Kidney (tissue), 14 donors: Measurements from ENCODE around the gene FAF2. TPM values are rescaled to one million over a fixed set of nuclear protein-coding genes. Genes with fewer than 3 reads are reported as not detected.

Source experiments
- DNase-seq, 5 donors: peaks; one replicate each; pipeline ENCODE4 v3.0.0-alpha.2; 2013 to 2020
- FAIRE-seq: peaks from 2 replicates; lab custom pipeline; 2012; peaks lifted over from hg19 to GRCh38; lab: Jason Lieb, UNC
- H3K27ac ChIP-seq, 2 donors: one replicate each; pipeline ENCODE4 v1.7.0; 2013; ENCODE audit warnings: low read depth in 2 of 2, low read length in 2 of 2, inconsistent platforms in 1 of 2
- H3K27me3 ChIP-seq: one replicate; pipeline ENCODE4 v1.7.1; 2013; ENCODE audit warnings: low read length, inconsistent platforms; ENCODE audit not compliant: control insufficient read depth, insufficient read depth
- H3K36me3 ChIP-seq, 3 donors: one replicate each; pipeline versions ENCODE4 v1.7.0 to v1.7.1; 2013; ENCODE audit warnings: low read length in 3 of 3, control low read depth in 1 of 3, inconsistent platforms in 1 of 3; ENCODE audit not compliant: insufficient read depth in 3 of 3, control insufficient read depth in 2 of 3
- H3K4me1 ChIP-seq, 3 donors: one replicate each; pipeline versions ENCODE4 v1.7.0 to v1.7.1; 2013; ENCODE audit warnings: low read length in 3 of 3, inconsistent platforms in 1 of 3, low read depth in 1 of 3; ENCODE audit not compliant: control insufficient read depth in 2 of 3, insufficient read depth in 2 of 3
- H3K4me3 ChIP-seq, 3 donors: one replicate each; pipeline versions ENCODE4 v1.7.0 to v1.8.1; 2013; ENCODE audit warnings: low read length in 3 of 3, control low read depth in 1 of 3, inconsistent platforms in 1 of 3
- H3K9ac ChIP-seq, 3 donors: one replicate each; pipeline versions ENCODE4 v1.7.0 to v1.7.1; 2013; ENCODE audit warnings: low read length in 3 of 3, control low read depth in 1 of 3, inconsistent platforms in 1 of 3
- H3K9me3 ChIP-seq, 3 donors: one replicate each; pipeline versions ENCODE4 v1.7.0 to v1.7.1; 2013; ENCODE audit warnings: low read length in 3 of 3, control low read depth in 1 of 3, inconsistent platforms in 1 of 3; ENCODE audit not compliant: control insufficient read depth in 2 of 3, insufficient read depth in 1 of 3
- intact Hi-C: fragments of 100-400 bp; cut with DNase I; formaldehyde crosslinking; loops from one replicate; pipeline ENCODE4 v1.11.1; 2022
- polyA plus RNA-seq: library from polyadenylated mRNA; stranded (reverse); fragments of 350-450 nt; fragmentation: Illumina TruSeq; extraction: RNeasy Lipid Tissue Mini Kit (QIAGEN cat#74804); gene quantifications from one replicate; pipeline ENCODE4 v1.2.3, GENCODE V29; 2014; ENCODE audit warnings: low read depth, low replicate concordance; ENCODE audit not compliant: insufficient read depth
- total RNA-seq: library from RNA; stranded (reverse); fragmentation: NEBNext Ultra II Directional; extraction: Animal tissue kit (Norgen Biotek cat#: 25700); gene quantifications from one replicate; pipeline ENCODE4 v1.2.1, GENCODE V29; 2021
- TF ChIP-seq, protein P1 (sequence below): IDR thresholded peaks from 3 replicates; pipeline ENCODE4 v1.5.1; 2012; ENCODE audit warnings: mild to moderate bottlenecking, moderate library complexity, borderline replicate concordance; ENCODE audit not compliant: insufficient read depth; ENCODE audit errors: extremely low read depth
- donor health status: control.
- donor health status: control.
- donor health status: control.
- donor health status: control.
- donor health status: control.
- donor health status: DM: yes; HTN: yes; CAD: no.
- donor health status: Normal renal cell carcinoma (clear cell type).

Gene FAF2
- total and polyA plus RNA-seq, 2 donors from 2014 or later = 11.1 to 31.7 TPM

DNA sequence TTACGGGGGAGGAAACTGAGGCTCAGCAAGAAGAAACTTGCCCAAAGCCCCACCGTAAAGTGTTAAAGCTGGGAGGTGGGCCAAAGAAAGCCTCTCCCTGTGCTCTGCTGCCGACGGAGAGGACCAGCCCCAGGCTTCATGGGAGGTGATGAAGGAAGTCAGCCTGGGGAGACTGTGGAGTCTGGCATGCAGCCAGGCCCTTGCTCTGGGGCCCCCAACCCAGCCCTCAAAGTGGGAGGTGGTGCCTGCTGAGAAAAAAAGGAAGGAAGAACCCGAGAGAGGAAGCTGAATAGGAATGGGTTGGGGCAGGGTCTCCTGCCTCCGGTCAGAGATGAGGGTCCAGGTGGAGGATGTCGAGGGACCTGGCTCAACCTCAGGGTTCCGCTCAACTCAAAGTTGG lies 85.2 kb downstream of the FAF2 start:
- DNase-seq (peak in 4 of 5 donors; percentile 33 to 75 (median 52)), FAIRE-seq (no peak)
- Histone ChIP-seq H3K4me1 (peaks cover 2 to 30% (median 13%) of the 10 kb centered on the region in 3 donors), H3K4me3 (peak overlapping the region in 2 of 3 donors; percentile 9 to 18), H3K9ac (peak overlapping the region in 1 of 3 donors; percentile 31), H3K27me3 (no peaks in the 10 kb centered on the region), H3K36me3 (peaks cover 0 to 23% (median 9%) of the 10 kb centered on the region in 3 donors), H3K9me3 (no peaks in the 10 kb centered on the region), H3K27ac (peak overlapping the region in 1 of 2 donors; percentile 59)
- intact Hi-C loops = no loop called here
- TF ChIP-seq, protein P1, sequence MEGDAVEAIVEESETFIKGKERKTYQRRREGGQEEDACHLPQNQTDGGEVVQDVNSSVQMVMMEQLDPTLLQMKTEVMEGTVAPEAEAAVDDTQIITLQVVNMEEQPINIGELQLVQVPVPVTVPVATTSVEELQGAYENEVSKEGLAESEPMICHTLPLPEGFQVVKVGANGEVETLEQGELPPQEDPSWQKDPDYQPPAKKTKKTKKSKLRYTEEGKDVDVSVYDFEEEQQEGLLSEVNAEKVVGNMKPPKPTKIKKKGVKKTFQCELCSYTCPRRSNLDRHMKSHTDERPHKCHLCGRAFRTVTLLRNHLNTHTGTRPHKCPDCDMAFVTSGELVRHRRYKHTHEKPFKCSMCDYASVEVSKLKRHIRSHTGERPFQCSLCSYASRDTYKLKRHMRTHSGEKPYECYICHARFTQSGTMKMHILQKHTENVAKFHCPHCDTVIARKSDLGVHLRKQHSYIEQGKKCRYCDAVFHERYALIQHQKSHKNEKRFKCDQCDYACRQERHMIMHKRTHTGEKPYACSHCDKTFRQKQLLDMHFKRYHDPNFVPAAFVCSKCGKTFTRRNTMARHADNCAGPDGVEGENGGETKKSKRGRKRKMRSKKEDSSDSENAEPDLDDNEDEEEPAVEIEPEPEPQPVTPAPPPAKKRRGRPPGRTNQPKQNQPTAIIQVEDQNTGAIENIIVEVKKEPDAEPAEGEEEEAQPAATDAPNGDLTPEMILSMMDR = no peak

DNA sequence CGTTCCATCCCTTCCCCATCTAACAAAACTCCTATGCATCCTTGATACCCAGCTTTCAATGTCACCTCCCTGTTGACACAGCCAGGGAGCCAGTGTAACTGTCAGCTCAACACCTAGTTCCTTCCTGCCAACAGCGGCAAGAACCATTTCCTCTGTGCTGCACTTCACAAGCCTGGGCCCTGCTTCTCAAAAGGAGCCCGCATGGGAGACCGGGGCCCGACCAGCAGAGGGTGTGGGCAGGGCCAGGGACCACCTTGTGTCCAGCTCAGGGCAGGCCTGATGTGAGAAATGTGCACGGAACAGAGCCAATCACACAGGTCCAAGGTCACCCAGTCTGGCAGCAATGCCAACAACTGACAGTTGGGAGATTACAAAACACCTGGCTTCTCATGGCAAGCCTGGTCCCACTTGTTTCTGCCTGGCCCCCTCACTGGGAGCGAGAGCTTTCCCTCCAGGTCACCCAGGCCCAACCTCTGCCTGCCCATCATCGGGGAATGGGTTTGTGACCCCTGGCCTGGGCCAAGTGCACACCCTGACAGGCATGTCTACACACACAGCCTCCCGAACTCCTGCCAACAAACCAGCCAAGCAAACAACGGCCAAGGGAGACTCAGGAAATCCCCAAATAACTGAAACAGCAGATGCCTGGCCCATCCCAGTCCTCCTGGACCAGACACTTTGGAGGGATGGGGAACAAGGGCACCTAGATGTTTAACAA lies 85.9 kb downstream of the FAF2 start:
- Histone ChIP-seq H3K4me1 (peaks cover 2 to 30% (median 13%) of the 10 kb centered on the region in 3 donors), H3K9me3 (no peaks in the 10 kb centered on the region), H3K9ac (peak overlapping the region in 1 of 3 donors; percentile 31), H3K36me3 (peaks cover 0 to 17% (median 7%) of the 10 kb centered on the region in 3 donors), H3K4me3 (peak overlapping the region in 2 of 3 donors; percentile 18 to 99), H3K27ac (peak overlapping the region in 1 of 2 donors; percentile 59), H3K27me3 (no peaks in the 10 kb centered on the region)
- FAIRE-seq = no peak
- TF ChIP-seq, protein P1 = no peak
- peak in 1 of 5 donors; percentile 74 for DNase-seq
- intact Hi-C loops = no loop called here

DNA sequence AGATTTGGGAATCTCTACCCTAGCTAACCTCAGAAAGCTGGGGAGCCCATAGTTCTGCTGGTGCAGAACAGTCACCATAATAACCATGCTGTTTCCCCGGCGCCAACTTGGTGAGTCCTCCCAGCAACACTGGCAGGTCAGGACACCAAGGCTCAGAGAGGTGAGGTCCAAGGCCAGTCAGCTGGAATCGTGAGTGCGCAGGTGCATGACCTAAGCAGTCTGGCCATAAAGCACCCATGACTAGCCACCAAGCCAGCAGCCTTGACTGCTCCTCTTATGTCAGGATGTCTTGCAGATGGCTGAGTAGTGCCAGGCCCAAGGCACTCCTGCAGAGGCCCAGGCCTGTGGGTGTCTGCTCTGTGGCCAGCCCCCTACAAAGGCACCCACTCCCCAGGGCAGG lies 86.5 kb downstream of the FAF2 start:
- no peak overlapping the region for H3K9ac ChIP-seq
- DNase-seq = peak in 1 of 5 donors; percentile 72
- H3K4me1 ChIP-seq = peaks cover 2 to 30% (median 13%) of the 10 kb centered on the region in 3 donors
- intact Hi-C loops = no loop called here
- no peaks in the 10 kb centered on the region for H3K9me3 ChIP-seq
- no peak for FAIRE-seq
- peak overlapping the region; percentile 96 to 98 for H3K27ac ChIP-seq
- no peaks in the 10 kb centered on the region for H3K27me3 ChIP-seq
- H3K4me3 ChIP-seq = peak overlapping the region in 2 of 3 donors; percentile 48 to 99
- H3K36me3 ChIP-seq = peaks cover 0 to 11% (median 5%) of the 10 kb centered on the region in 3 donors
- TF ChIP-seq, protein P1 = no peak
